OCI-LY3 (cell line): ENCODE data around the gene SFT2D3.

Experiments
- H2AFZ ChIP-seq: fragments of 200-600, 300-600 bp; shearing (Covaris generic); 2 replicates; pipeline ENCODE4 v1.6.0; 2014; ENCODE audit warnings: antibody characterized with exemption, low read depth, low read length
- H3K27ac ChIP-seq: fragments of 200-600, 300-600 bp; sonication (generic); 2 replicates; pipeline ENCODE4 v1.5.1; 2014; ENCODE audit warnings: mild to moderate bottlenecking, low read length, moderate library complexity, mixed read lengths
- H3K27me3 ChIP-seq: fragments of 200-600, 300-600 bp; sonication (generic); 2 replicates; pipeline ENCODE4 v1.6.1; 2014; ENCODE audit warnings: low read depth, low read length, mixed read lengths
- H3K36me3 ChIP-seq: fragments of 200-600, 300-600 bp; sonication (generic); replicated peaks from 2 replicates; pipeline ENCODE3; 2014; ENCODE audit warnings: low read depth, low read length, mixed read lengths
- H3K4me1 ChIP-seq: fragments of 300-600, 200-600 bp; sonication (generic); 2 replicates; pipeline ENCODE4 v1.6.1; 2014; ENCODE audit warnings: low read length, mixed read lengths
- H3K4me2 ChIP-seq: fragments of 200-600, 300-600 bp; sonication (generic); 2 replicates; pipeline ENCODE4 v1.6.1; 2014; ENCODE audit warnings: low read length, mixed read lengths
- H3K4me3 ChIP-seq: fragments of 300-600, 200-600 bp; sonication (generic); 2 replicates; pipeline ENCODE4 v1.5.1; 2014; ENCODE audit warnings: antibody characterized with exemption, mild to moderate bottlenecking, low read length, moderate library complexity
- H3K79me2 ChIP-seq: fragments of 300-600, 200-600 bp; shearing (Covaris generic); 2 replicates; pipeline ENCODE4 v1.6.1; 2014; ENCODE audit warnings: mild to moderate bottlenecking, low read length, mixed read lengths
- H3K9ac ChIP-seq: fragments of 300-600, 200-600 bp; shearing (Covaris generic); 2 replicates; pipeline ENCODE4 v1.6.0; 2014; ENCODE audit warnings: mild to moderate bottlenecking, low read length, moderate library complexity
- H3K9me3 ChIP-seq: fragments of 200-600, 300-600 bp; shearing (Covaris generic); 2 replicates; pipeline ENCODE4 v1.6.1; 2014; ENCODE audit warnings: low read length, mixed read lengths; ENCODE audit not compliant: insufficient read depth
- H4K20me1 ChIP-seq: fragments of 200-600, 300-600 bp; sonication (generic); 2 replicates; pipeline ENCODE4 v1.6.1; 2016; ENCODE audit warnings: low read length, mixed read lengths; ENCODE audit not compliant: insufficient read depth
- CTCF ChIP-seq: fragments of 200-600, 300-600 bp; sonication (generic); IDR thresholded peaks from 2 replicates; pipeline ENCODE4 v1.5.1; 2014; ENCODE audit warnings: antibody characterized with exemption, low read length, low read depth
- EZH2phosphoT487 ChIP-seq: fragments of 200-600 bp; shearing (Covaris generic); IDR thresholded peaks from 2 replicates; pipeline ENCODE4 v1.6.1; 2018; ENCODE audit warnings: antibody characterized with exemption, mixed run types, low read depth

The SFT2D3 gene

GRCh38 chr2:127657232-127657595 lies 44.1 kb upstream of the SFT2D3 start:
- Histone ChIP-seq H3K36me3 (no peaks in the 10 kb centered on the region), H3K4me2 (no peak overlapping the region), H3K9me3 (no peaks in the 10 kb centered on the region), H4K20me1 (no peaks in the 10 kb centered on the region), H3K79me2 (no peaks in the 10 kb centered on the region), H3K4me3 (no peak overlapping the region), H2AFZ (no peak overlapping the region), H3K27me3 (no peaks in the 10 kb centered on the region), H3K9ac (no peak overlapping the region), H3K27ac (no peak overlapping the region), H3K4me1 (peaks cover 10% of the 10 kb centered on the region)
- TF ChIP-seq EZH2phosphoT487 (no peak), CTCF (no peak)

GRCh38 chr2:127658146-127658545 lies 43.2 kb upstream of the SFT2D3 start:
- Histone ChIP-seq H2AFZ (no peak overlapping the region), H4K20me1 (no peaks in the 10 kb centered on the region), H3K4me1 (peaks cover 10% of the 10 kb centered on the region), H3K27ac (no peak overlapping the region), H3K4me3 (no peak overlapping the region), H3K4me2 (no peak overlapping the region), H3K27me3 (no peaks in the 10 kb centered on the region), H3K79me2 (no peaks in the 10 kb centered on the region), H3K9me3 (no peaks in the 10 kb centered on the region), H3K36me3 (no peaks in the 10 kb centered on the region), H3K9ac (no peak overlapping the region)
- TF ChIP-seq EZH2phosphoT487: no peak
- TF ChIP-seq CTCF: no peak

- 0 out of 2 replicates have a peak overlapping the region, but pooled peaks have one; percentile 31 for H3K4me2 ChIP-seq
- H3K9ac ChIP-seq: no peak overlapping the region
- no peak overlapping the region for H2AFZ ChIP-seq
- no peaks in the 10 kb centered on the region for H3K36me3 ChIP-seq
- no peaks in the 10 kb centered on the region for H3K9me3 ChIP-seq
- TF ChIP-seq EZH2phosphoT487 (no peak), CTCF (no peak)
- peaks cover 10% of the 10 kb centered on the region for H3K4me1 ChIP-seq
- H4K20me1 ChIP-seq: no peaks in the 10 kb centered on the region
- no peaks in the 10 kb centered on the region for H3K27me3 ChIP-seq
- no peak overlapping the region for H3K4me3 ChIP-seq
- H3K79me2 ChIP-seq: no peaks in the 10 kb centered on the region
- H3K27ac ChIP-seq: no peak overlapping the region
Measured at GRCh38 chr2:127658641-127659407, 42.5 kb upstream of the SFT2D3 start.

DNA sequence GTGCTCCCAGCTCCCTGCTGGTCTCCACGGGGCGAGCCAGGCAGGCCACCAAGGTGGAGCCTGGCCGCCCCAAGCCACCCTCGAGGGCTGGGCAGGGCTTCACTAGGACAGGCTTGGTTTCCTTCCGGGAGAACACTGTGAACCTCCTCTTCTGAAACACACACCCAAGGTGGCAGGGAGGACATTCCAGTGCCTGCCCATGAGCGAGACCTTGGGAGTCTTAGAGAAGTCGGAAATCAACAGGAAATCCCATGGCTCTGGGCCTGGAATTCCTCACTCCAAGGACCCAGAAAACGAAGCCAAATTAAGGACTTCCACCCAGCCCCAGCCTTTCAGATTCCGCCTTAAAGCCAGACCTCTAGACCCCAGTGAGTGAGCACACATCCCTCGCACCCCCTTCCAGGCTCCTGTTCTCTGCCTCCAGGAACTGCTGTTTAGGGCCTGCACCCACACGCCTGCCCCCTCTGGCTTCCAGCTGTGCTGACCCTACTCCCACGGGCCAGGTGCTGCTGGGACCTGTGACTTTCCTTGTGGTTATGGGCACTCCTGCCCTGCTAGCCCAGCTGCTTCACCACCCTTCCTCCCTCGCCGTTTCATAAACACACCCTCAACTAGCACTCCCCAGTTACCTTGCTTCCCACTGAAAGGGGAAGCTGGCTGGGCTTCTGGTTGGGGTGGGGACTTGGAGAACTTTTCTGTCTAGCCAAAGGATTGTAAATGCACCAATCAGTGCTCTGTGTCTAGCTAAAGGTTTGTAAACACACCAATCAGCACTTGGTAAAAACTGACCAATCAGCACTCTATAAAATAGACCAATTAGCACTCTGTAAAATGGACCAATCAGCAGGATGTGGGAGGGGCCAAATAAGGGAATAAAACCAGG lies 41.6 kb upstream of the SFT2D3 start:
- H3K27ac ChIP-seq: no peak overlapping the region
- H3K4me1 ChIP-seq: peaks cover 10% of the 10 kb centered on the region
- H3K4me2 ChIP-seq: peak overlapping the region; percentile 31
- H4K20me1 ChIP-seq: no peaks in the 10 kb centered on the region
- no peaks in the 10 kb centered on the region for H3K79me2 ChIP-seq
- no peak overlapping the region for H3K4me3 ChIP-seq
- H2AFZ ChIP-seq: no peak overlapping the region
- no peaks in the 10 kb centered on the region for H3K36me3 ChIP-seq
- H3K9me3 ChIP-seq: no peaks in the 10 kb centered on the region
- no peaks in the 10 kb centered on the region for H3K27me3 ChIP-seq
- no peak overlapping the region for H3K9ac ChIP-seq
- TF ChIP-seq CTCF: no peak
- TF ChIP-seq EZH2phosphoT487: no peak
